NCI-H146 treated with DMSO at 0.1 percent for 48 hours (cell line): ENCODE results near the gene LCN1.
"Not testable (repeated sequence)": the region's sequence is repeated elsewhere in the genome, so short reads cannot be mapped to it uniquely, and the experiment has no call there.

ENCODE experiments used
- DNase-seq: peaks from one replicate; lab custom pipeline; 2025; ENCODE audit not compliant: unreplicated experiment; lab: John Stamatoyannopoulos, UW

LCN1 gene

GRCh38 chr9:135522137-135522877 lies 1.1 kb downstream of the LCN1 start:
- no peak for DNase-seq

DNA sequence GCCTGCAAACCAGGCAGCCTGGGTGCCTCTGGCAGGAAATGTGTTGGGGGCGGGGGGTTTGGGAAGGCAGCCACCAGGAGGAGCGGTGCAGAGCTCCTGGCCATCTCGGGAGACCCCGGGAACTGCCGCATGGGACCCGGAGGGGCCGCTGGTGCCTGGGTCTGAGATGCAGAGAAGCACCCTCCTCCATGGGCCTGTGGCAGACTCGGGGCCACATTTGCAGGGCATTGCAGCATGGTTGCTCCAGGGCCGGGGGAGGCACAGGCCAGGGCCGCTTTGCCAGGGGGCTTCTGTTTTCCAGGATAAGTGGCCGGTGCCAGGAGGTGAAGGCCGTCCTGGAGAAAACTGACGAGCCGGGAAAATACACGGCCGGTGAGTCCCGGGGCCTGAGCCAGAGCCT lies 1.7 kb downstream of the LCN1 start:
- DNase-seq, result no peak

- DNase-seq, result no peak
These were observed 2.4 kb downstream of the LCN1 start for GRCh38 chr9:135523521-135524129.

- no peak for DNase-seq
These were observed 3.1 kb downstream of the LCN1 start for GRCh38 chr9:135524130-135524861.

- DNase-seq, result no peak
These were observed 4.2 kb downstream of the LCN1 start for GRCh38 chr9:135525241-135526088.

- no peak for DNase-seq
These were observed 5.0 kb downstream of the LCN1 start for GRCh38 chr9:135526089-135526729.

DNA sequence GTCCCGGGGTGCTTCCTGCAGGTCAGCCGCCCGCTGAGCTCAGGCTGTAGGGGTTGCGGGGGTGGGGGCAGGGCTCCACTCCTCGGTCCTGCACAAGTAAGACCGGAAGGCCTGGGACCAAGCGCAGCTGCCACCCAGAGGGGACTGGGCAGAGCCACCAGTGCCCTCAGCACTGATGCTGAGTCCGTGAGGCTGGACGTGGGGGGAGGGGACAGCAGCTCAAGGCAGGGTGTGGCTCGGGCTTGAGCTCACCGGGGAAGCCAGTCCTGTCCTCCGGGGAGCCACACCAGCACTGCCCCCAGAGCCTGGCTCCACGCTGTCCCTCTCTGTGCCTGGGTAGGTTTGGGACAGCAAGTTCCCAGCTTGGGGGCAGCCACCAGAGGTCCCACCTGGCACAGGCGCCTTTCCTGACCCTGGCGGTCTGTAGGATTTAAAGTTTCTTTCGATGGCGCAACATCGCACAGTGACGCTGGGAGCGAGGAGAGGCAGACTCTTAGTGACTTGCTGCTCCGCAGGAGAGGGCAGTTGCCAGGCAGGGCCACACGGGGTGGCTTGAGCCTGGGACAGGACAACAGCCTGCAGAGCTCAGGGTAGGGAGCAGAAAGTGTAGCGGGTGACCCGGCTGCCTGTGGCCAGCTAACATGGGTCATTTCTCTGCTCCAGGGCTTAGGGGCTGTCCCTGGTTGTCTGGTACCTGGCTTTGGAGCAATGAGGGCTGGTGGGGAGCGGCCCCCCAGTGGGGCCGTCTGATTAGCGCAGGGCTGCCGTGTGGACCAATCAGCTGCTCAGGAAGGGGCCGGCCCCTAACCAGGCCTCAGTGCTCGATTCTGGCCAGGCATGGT lies 5.7 kb downstream of the LCN1 start:
- DNase-seq, result no peak

GRCh38 chr9:135528842-135529435 lies 7.7 kb downstream of the LCN1 start:
- DNase-seq, result not testable (repeated sequence)

GRCh38 chr9:135530146-135530545 lies 8.9 kb downstream of the LCN1 start:
- DNase-seq, result no peak

DNA sequence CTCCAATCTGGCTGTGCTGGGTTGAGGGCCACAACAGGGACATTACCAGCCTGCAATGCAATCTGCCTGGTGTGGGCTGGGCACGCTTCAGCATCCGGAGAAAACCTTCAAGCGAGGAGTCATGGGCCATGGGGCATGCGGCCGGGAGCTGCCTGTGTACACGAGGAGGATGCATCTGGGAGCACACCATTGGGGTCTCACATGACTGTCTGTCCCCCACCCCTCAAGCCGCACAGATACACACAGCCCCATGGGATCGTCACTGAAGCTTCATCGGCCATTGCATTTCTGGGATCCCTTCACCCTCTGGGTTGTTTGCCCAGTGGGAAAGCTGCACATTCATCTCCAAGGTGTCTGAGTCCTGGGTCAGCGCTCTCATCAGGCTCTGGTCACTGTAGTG lies 9.9 kb downstream of the LCN1 start:
- no peak for DNase-seq

DNA sequence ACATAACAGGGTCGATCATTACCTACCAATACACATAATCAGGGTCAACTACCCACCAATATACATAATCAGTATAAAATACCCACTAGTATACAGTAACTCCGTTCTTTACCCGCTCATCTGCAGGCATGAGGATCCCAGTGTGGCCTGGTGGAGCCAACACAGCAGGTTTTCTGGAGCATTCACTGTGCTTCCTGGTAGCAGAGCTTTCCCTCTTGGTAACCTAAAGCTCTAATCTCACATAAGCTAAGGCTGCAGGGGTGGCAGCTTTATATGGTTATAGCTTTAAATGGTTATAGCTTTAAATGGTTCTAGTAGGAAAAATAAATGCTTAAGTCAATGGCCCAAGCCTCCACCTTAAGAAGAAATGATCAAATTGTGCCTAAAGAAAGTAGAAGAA lies 11.9 kb downstream of the LCN1 start:
- no peak for DNase-seq

- no peak for DNase-seq
These were observed 12.4 kb downstream of the LCN1 start for GRCh38 chr9:135533674-135534073.

DNA sequence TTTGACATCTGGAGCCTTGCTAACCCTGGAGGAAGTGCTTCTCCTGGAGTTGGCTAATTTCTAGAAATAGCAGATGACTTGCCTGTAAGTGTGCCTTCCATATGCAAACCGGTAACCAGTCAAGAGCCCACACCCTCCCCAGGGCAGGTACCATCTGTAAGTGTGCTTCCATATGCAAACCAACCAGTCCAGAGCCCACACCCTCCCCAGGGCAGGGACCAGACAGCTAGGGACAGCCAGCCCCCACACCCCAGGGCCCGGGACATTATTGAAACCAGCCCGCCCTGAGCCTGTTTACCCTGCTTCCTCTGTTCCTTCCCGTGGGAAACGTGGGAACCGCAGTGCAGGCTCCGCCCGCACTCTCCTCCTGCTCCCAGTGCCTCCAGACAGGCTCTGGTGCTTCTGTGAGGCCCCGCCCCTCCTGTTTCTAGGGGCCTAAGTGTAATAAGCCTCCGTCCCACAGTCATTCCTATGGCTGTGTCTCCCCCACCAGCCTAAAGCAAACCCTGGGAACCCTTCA lies 13.0 kb downstream of the LCN1 start:
- DNase-seq, result not testable (repeated sequence)

DNA sequence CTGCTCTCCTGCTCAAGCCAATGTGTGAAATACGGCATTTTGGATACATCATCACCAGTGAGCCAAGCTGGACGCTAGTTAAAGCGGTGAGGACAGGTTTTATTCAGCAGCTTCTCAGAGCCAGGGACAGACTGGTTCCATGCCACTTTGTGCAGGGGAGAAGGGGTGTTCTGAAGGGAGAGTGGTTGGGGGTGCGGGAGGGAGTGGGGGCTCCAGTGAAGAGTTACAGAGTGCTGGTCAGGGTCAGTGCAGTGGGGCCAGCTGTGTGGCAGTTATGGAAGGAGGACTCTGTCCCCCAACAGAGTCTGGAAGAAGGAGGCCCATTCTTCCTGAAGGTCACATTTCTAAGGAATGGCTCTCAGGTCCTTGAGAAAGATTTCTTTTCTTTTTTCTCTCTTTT lies 13.6 kb downstream of the LCN1 start:
- not testable (repeated sequence) for DNase-seq

DNA sequence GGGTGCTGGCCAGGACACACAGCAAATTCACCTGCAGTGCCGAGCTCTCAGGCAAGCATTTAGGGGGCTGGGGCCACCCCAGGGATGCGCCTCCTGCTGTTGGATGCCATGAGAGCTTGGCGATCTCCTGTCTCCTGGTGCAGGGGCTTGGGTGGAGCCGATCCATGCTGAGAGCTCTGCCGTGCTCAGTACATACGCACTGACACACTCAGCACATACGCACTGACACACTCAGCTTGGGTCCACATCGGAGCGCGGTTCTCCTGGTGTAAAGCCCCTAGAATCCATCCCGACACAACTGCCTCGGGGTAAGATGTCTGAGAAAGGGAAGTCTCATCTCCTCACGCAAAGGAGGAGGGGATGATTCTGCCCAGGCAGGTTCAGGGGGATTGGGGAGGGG lies 14.4 kb downstream of the LCN1 start:
- not testable (repeated sequence) for DNase-seq

- DNase-seq, result no peak
These were observed 15.0 kb downstream of the LCN1 start for GRCh38 chr9:135536216-135536615.

DNA sequence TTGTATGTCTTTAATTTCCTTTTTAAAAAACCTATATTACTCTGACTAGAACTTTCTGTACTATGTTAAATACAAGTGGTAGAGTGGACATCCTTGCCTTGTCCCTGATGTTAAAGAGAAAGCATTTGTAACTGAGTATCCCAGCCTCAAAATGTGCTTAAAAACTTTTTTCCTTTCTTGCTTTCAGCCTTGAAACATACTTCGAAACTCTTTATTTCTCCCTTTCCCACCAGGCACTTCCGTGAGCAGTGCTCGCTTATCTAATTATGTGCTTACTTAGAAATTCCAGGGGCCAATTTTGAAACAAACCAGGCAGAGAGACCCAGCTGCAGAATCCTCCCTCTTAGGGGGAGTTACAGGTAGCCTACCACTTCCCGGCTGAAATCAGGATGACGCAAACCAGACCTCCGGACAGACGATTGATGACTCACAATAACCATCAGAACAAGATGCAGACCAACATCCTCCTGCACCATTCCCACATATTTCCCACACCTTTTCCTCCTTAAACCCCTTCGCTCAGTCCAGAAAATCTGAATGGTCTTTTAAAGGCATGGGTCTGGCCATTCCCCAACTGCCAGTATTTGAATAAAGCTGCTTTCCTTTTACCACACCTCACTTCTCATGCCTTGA lies 22.1 kb downstream of the LCN1 start:
- DNase-seq, result not testable (repeated sequence)

DNA sequence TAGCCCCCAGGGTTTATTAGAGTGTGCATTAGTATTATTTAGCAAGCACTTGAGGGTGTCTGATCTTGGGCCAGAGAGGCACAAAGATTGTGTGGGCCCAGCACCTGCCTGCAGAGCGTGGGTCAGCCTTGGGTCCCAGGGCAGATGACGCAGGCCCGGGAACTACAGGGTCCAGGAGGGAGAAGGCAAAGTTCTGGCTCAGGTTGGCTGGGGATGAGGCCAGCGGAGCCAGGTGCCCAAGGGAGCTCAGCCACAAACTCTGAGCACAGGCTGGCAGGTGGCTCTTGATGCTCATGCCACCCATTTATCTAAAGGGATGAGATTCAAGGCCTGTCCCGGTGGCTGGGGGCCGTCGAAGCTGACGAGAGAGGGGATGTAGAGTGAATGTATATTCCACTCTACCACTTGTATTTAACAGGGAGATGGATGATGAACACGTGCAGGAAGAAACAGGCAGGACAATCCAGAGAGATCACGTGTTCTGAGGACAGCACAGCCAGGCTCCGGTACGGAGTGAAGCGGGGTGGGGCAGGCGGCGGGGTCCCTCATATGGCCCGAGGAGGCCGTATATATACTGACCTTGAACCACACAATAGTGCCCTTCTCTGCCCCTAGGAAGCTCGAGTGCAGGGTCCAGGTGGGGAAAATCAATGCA lies 23.9 kb downstream of the LCN1 start:
- DNase-seq, result no peak
